GM18867 (cell line): ENCODE measurements around the gene NEO1.
"Not testable (repeated sequence)": the region's sequence is repeated elsewhere in the genome, so short reads cannot be mapped to it uniquely, and the experiment has no call there.

Source experiments
- ATAC-seq: cut with Tn5 transposase; IDR thresholded peaks from one replicate; pipeline ENCODE4 v1.9.1; 2021; ENCODE audit warnings: mild to moderate bottlenecking, moderate library complexity; ENCODE audit not compliant: unreplicated experiment

Gene NEO1

GRCh38 chr15:73183071-73183470 is 130.8 kb downstream of the NEO1 start:
- no peak for ATAC-seq

- no peak for ATAC-seq
Measured at GRCh38 chr15:73190189-73190601, 137.9 kb downstream of the NEO1 start.

- no peak for ATAC-seq
Measured at GRCh38 chr15:73195166-73195565, 142.9 kb downstream of the NEO1 start.

- ATAC-seq: no peak
Measured at GRCh38 chr15:73196113-73196512, 143.8 kb downstream of the NEO1 start.

- ATAC-seq: no peak
Measured at GRCh38 chr15:73200339-73200738, 148.1 kb downstream of the NEO1 start.

GRCh38 chr15:73210630-73211029 is 158.4 kb downstream of the NEO1 start:
- no peak for ATAC-seq

GRCh38 chr15:73212424-73212823 is 160.2 kb downstream of the NEO1 start:
- ATAC-seq: no peak

GRCh38 chr15:73221450-73221849 is 169.2 kb downstream of the NEO1 start:
- ATAC-seq: not testable (repeated sequence)

- no peak for ATAC-seq
Measured at GRCh38 chr15:73225358-73226015, 173.2 kb downstream of the NEO1 start.

- ATAC-seq: no peak
Measured at GRCh38 chr15:73226093-73226814, 174.0 kb downstream of the NEO1 start.

- no peak for ATAC-seq
Measured at GRCh38 chr15:73227433-73228056, 175.3 kb downstream of the NEO1 start.

- no peak for ATAC-seq
Measured at GRCh38 chr15:73228128-73228646, 175.9 kb downstream of the NEO1 start.

- ATAC-seq: no peak
Measured at GRCh38 chr15:73231661-73232419, 179.6 kb downstream of the NEO1 start.

- ATAC-seq: no peak
Measured at GRCh38 chr15:73232776-73233175, 180.5 kb downstream of the NEO1 start.

- ATAC-seq: no peak
Measured at GRCh38 chr15:73233623-73234022, 181.4 kb downstream of the NEO1 start.

- ATAC-seq: no peak
Measured at GRCh38 chr15:73237910-73238309, 185.6 kb downstream of the NEO1 start.

- ATAC-seq: no peak
Measured at GRCh38 chr15:73239564-73240215, 187.4 kb downstream of the NEO1 start.

GRCh38 chr15:73240866-73241499 is 188.7 kb downstream of the NEO1 start:
- ATAC-seq: no peak

GRCh38 chr15:73244333-73244732 is 192.1 kb downstream of the NEO1 start:
- ATAC-seq: no peak

- no peak for ATAC-seq
Measured at GRCh38 chr15:73246439-73246838, 194.2 kb downstream of the NEO1 start.
